H1 (cell line): ENCODE results near the gene RNF123. TPM values are rescaled to one million over a fixed set of nuclear protein-coding genes. Genes with fewer than 3 reads are reported as not detected.
A peak's percentile ranks its signal among the peaks of the same experiment; 100 is the strongest.

Experiments
- SAP30 ChIP-seq: fragments of 300-600 bp; sonication (generic); IDR thresholded peaks from 2 replicates; pipeline ENCODE4 v1.7.1; 2012; ENCODE audit warnings: low read length, moderate library complexity, mild to moderate bottlenecking, inconsistent platforms; ENCODE audit not compliant: insufficient read depth, insufficient replicate concordance
- SIN3A ChIP-seq, 2 experiments: IDR thresholded peaks in 1 of 2; conservative IDR thresholded peaks in 1 of 2; 2 replicates each; pipeline ENCODE4 v1.6.1; 2011 to 2012; ENCODE audit warnings: low read length in 2 of 2, improper control_type of control experiment in 1 of 2, low read depth in 1 of 2, mild to moderate bottlenecking in 1 of 2
- polyA plus RNA-seq, 7 experiments: library from polyadenylated mRNA; depleted of rRNA in 3 of 7; stranded (reverse) in 5 of 7; unstranded in 2 of 7; fragments of >200 nt in 5 of 7; fragments of 200-250 nt in 2 of 7; gene quantifications; 1 replicate in 5 of 7; 2 replicates in 1 of 7; 4 replicates in 1 of 7; pipeline versions ENCODE4 v1.2.1 to v1.2.3, GENCODE V29; 2011 to 2013; ENCODE audit warnings: missing spikeins in 2 of 7, mixed read lengths in 2 of 7
- total RNA-seq: library from RNA; stranded (reverse); fragmentation: NEBNext Ultra II Directional; extraction: Animal tissue kit (Norgen Biotek cat#: 25700); gene quantifications from 2 replicates; pipeline ENCODE4 v1.2.1, GENCODE V29; 2021

RNF123 gene
- total and polyA plus RNA-seq, 2 of the 8 experiments (the other 6 are each of a cell fraction or from before 2014, with no cell fraction given), result 30.5 to 57.7 TPM

DNA sequence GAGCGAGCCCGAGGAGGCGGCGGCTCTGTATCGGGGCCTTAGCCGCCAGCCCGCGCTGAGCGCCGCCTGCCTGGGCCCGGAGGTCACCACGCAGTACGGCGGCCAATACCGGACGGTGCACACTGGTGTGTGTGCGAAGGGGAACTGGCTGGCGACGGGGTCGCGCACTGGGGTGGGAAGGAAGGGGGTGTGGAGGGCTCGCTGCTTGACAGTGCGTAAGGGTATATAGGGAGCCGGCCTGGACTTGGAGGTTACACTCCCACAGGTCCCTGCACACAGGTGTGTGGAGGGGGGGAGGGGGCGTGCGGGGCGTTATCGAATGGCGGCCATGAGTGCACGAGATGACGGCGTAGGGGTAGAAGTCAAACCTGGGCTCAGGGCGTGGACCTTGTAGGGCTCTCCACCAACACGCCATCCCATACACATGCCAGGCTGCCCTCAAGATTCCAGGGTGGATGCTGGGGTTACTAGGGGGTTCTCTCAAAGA lies 14.8 kb upstream of the RNF123 start (continued):
- TF ChIP-seq SIN3A (conservative IDR thresholded peaks at IDR 0.05 in 1 of 2, IDR thresholded peaks at IDR 0.05 in 1 of 2; ENCODE audit: low read depth in 1 of 2, low read length in 2 of 2), result 0 out of 4 replicates have a peak, but pooled peaks of 1 of the 2 experiments have one; percentile 43
- TF ChIP-seq SAP30, result peak; percentile 34
- TF ChIP-seq, all 59 proteins: peak for 7
